ENCODE measurements around the gene ZCCHC2.

ZCCHC2 gene

GRCh38 chr18:62611453-62612288 lies 88.8 kb downstream of the ZCCHC2 start:
- DNase-seq, result no peak

DNA sequence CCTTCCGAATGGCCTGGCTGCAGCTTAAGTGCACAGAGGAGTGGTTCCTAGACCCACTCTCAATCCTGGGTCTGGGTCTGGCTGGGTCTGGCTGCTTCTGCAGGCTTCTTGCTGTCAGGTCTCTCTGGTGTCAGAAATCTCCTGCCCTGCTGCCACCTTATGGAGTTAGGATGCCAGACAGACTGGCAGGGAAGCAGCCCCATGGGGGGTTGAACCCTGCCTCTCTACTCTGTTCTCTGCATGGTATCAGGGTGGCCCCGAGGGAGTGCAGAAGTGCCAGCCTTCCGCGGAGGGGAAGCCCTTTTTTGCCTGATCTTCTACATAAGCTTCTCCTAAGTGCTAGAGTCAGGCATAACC lies 89.4 kb downstream of the ZCCHC2 start:
- DNase-seq, result no peak

DNA sequence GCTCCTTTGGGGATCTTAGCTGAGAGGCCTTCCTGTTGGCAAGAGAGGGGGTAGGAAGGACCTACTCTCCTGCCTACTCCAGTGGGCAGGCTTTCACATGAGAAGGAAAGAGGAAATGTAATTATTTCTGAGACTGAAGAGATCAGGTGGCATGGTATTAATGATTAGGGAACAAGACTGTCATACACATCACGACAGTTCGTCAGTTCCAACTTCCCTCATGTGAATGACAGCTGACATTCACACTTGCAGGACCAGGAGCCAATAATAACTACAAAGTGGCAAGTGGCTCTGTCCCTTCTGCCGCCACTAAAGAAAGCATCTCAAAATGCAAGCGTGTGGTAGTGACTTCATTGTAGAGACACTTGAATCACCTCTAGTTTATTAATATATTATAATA lies 90.0 kb downstream of the ZCCHC2 start:
- DNase-seq, result no peak

GRCh38 chr18:62614494-62614893 lies 91.7 kb downstream of the ZCCHC2 start:
- DNase-seq, result no peak

DNA sequence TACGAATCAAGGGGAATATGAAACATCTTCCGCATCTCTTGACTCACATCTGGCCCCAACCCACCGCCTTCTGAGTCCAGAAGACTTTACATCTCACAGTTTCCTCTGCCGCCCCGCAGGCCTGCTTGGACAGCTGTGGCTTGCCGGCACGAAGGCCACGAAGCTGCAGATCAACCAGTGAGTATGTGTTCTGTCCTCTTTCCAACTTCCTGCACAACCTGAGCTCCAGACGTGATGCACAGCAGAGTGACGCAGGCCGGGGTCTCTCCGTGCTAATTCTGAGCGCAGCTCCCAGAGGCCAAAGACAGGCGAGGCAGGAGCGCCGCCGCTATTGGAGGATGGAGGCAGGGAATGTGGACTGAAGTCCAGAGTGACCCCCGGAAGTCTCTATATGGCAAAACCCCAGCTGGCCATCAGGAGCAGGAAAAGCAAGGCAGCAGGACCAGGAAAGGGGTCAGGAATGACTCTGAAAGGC lies 93.5 kb downstream of the ZCCHC2 start:
- DNase-seq, result no peak

- no peak for DNase-seq
Measured at GRCh38 chr18:62617793-62618591, 95.2 kb downstream of the ZCCHC2 start.

DNA sequence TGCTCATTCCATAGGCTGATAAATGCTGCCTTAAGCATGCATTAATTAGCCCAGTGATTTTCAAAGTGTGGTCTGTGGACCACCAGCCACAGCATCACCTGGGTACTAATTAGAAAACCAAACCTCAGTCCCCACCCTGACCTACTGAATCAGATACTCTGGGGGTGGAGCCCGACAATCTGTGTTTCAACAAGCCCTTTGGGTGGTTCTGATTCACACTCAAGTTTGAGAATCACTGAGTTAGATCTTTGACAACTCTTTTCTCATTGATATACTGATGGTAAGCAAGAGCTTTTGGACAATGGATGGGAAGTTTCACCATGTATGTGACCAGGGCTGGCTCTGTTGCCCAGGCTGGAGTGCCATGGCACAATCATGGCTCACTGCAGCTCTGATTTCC lies 95.9 kb downstream of the ZCCHC2 start:
- DNase-seq, result no peak

DNA sequence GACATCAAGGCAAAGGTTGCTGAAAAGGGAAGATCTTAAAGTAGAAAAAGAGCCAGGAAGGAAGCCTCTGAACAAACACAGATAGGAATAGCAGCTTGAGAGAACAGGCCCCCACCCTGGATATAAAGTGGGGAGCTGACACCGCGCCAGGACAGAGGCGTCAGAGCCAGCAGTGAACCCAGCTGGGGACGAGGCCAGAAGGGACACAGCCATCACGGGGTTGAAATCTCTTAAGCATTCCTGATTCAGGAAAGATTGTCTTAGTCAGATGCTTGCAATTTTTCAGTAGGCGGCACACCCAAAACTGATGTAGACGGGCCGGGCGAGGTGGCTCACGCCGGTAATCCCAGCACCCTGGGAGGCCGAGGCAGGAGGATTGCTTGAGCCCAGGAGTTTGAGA lies 98.7 kb downstream of the ZCCHC2 start:
- DNase-seq, result no peak

DNA sequence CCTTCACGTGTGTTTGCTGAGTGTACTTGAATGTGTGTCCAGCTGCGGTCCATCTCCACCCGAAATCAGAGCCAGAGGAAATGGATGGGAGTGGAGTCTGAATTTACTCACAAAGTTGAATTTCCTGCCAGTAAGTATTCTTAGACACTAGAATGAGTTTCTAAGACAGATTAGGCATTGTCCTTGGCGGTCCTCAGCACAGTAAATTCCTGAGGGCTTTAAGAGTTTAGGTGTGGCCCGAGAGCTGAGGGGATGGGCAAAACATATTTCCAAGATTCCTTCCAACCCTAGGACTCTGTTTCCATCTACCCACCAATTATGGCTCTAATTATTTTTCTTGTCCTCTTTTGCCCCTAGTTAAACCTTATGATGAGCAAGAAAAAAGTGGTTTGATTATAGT lies 102.2 kb downstream of the ZCCHC2 start:
- no peak for DNase-seq
